ENCODE data around the gene UBAP1. TPM values are rescaled to one million over a fixed set of nuclear protein-coding genes. Genes with fewer than 3 reads are reported as not detected.
"Not testable (repeated sequence)": the region's sequence is repeated elsewhere in the genome, so short reads cannot be mapped to it uniquely, and the experiment has no call there.

Gene UBAP1
- total RNA-seq, 2 donors from 2014 or later = 41.2 to 44.8 TPM

DNA sequence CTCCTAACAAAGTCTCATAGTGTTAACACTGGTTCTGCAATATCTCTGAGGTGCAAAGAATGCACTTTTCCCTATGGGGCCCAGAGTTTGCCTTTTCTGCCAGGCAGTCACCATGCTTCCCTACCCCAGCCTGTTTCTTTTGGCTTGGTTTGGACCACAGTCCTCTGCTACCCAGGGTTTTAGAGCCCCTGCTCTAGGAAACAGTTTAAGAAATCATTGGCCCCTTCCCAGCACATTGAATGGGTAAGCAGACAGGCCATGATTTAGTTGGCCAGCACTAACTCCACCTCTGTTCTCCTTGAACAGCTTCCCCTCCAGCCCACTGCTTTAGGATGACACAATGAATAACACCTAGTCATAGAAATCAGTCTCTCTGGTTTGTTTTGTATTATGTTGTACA is 73.2 kb downstream of the UBAP1 start:
- Mint-ChIP-seq H3K36me3 (no peaks in the 10 kb centered on the region), H3K27ac (peak overlapping the region in 1 of 2 donors; percentile 54), H3K4me1 (ENCODE audit: low read depth in 2 of 2) (peaks cover 0 to 5% of the 10 kb centered on the region in 2 donors), H3K4me3 (no peak overlapping the region), H3K9me3 (no peaks in the 10 kb centered on the region), H3K27me3 (no peaks in the 10 kb centered on the region)
- DNase-seq (ENCODE audit: low spot score) (no peak), ATAC-seq (no peak)

DNA sequence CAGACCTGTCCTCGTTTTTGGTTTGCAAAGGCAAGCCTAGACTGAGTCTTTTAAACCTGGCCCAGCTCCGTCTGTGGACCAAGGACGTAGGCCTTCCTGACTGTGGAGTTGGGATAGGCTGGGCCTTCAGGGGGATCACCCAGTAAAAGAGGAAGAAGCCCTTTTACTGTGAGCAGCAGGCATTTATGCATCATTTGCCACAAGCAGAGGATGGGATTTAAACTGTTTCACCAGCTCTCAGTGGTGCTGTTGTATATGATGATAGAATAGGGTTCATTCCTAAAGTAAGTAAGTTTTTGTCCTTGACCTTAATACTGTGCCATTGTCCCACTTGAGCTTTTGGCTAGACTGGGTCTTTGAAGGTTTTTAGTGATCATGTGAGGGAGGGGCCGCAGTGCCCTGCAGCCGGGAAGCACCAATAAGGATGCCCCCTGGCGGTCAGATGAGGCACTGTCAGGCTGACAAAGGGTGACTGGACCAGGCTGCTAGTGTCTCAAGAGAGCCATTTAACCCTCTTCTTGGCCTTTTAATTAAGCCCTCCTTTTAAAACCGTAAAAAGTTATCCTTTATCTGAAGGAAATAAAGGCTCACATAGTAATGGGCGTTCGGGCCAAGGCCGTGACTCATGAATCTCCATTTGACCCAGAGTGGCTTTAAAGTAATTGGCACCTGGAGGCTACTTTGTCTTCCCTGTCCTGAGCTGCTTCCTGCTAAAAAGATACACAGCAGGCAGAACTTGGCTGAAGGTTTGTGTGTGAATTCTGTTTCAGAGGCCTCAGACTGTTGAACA is 74.0 kb downstream of the UBAP1 start:
- Mint-ChIP-seq H3K27ac (peak overlapping the region in 1 of 2 donors; percentile 74), H3K9me3 (no peaks in the 10 kb centered on the region)

GRCh38 chr9:34253460-34253837 is 74.6 kb downstream of the UBAP1 start:
- DNase-seq (ENCODE audit: low spot score) (no peak), ATAC-seq (no peak)
- H3K27me3 Mint-ChIP-seq = no peaks in the 10 kb centered on the region
- peak overlapping the region in 1 of 2 donors; percentile 74 for H3K27ac Mint-ChIP-seq
- no peaks in the 10 kb centered on the region for H3K36me3 Mint-ChIP-seq
- H3K9me3 Mint-ChIP-seq = no peaks in the 10 kb centered on the region
- peaks cover 0 to 5% of the 10 kb centered on the region in 2 donors for H3K4me1 Mint-ChIP-seq (ENCODE audit: low read depth in 2 of 2)
- no peak overlapping the region for H3K4me3 Mint-ChIP-seq

More for the DNA sequence above, 74.0 kb downstream of the UBAP1 start:
- ATAC-seq (peak; percentile 66 to 78), DNase-seq (ENCODE audit: low spot score) (peak; percentile 80)
- Mint-ChIP-seq H3K36me3 (no peaks in the 10 kb centered on the region), H3K4me3 (no peak overlapping the region), H3K4me1 (ENCODE audit: low read depth in 2 of 2) (peaks cover 0 to 5% of the 10 kb centered on the region in 2 donors), H3K27me3 (no peaks in the 10 kb centered on the region)

- peaks cover 0 to 5% of the 10 kb centered on the region in 2 donors for H3K4me1 Mint-ChIP-seq (ENCODE audit: low read depth in 2 of 2)
- H3K27me3 Mint-ChIP-seq = no peaks in the 10 kb centered on the region
- H3K27ac Mint-ChIP-seq = peak overlapping the region in 1 of 2 donors; percentile 74
- H3K4me3 Mint-ChIP-seq = no peak overlapping the region
- H3K9me3 Mint-ChIP-seq = no peaks in the 10 kb centered on the region
- DNase-seq (ENCODE audit: low spot score) (no peak), ATAC-seq (no peak)
- H3K36me3 Mint-ChIP-seq = no peaks in the 10 kb centered on the region
Observed at GRCh38 chr9:34254141-34254913, 75.5 kb downstream of the UBAP1 start.

GRCh38 chr9:34254966-34255825 is 76.4 kb downstream of the UBAP1 start:
- DNase-seq (ENCODE audit: low spot score) (no peak), ATAC-seq (no peak)
- H3K4me3 Mint-ChIP-seq = no peak overlapping the region
- H3K27me3 Mint-ChIP-seq = no peaks in the 10 kb centered on the region
- H3K27ac Mint-ChIP-seq = no peak overlapping the region
- H3K4me1 Mint-ChIP-seq (ENCODE audit: low read depth in 2 of 2) = peaks cover 0 to 5% of the 10 kb centered on the region in 2 donors
- H3K36me3 Mint-ChIP-seq = no peaks in the 10 kb centered on the region
- no peaks in the 10 kb centered on the region for H3K9me3 Mint-ChIP-seq

DNA sequence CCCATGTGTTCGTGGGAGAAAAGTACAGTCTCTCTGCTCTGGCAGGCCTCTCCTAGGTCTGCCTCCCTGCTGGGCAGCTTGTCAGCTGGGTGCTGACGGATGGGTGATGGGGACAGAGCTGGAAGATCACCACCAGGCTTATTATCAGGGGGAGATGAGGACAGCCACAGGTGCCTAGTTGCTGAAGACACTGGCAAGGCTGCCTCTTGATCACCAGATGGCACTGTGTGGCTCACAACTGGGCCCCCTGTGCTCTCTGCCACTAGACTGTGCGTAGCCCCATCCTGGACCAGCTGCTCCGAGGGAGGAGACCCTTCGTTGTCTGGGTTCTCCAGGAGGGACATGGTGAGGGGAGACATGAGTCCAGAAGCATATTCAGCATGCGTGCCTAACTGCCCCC is 77.3 kb downstream of the UBAP1 start:
- no peak for DNase-seq (ENCODE audit: low spot score)
- no peaks in the 10 kb centered on the region for H3K36me3 Mint-ChIP-seq
- no peak overlapping the region for H3K27ac Mint-ChIP-seq
- H3K27me3 Mint-ChIP-seq = no peaks in the 10 kb centered on the region
- H3K4me3 Mint-ChIP-seq = no peak overlapping the region
- no peak for ATAC-seq
- peaks cover 0 to 5% of the 10 kb centered on the region in 2 donors for H3K4me1 Mint-ChIP-seq (ENCODE audit: low read depth in 2 of 2)
- no peaks in the 10 kb centered on the region for H3K9me3 Mint-ChIP-seq

- Mint-ChIP-seq H3K4me1 (ENCODE audit: low read depth in 2 of 2) (peaks cover 0 to 5% of the 10 kb centered on the region in 2 donors), H3K36me3 (no peaks in the 10 kb centered on the region), H3K27ac (no peak overlapping the region), H3K27me3 (no peaks in the 10 kb centered on the region), H3K4me3 (no peak overlapping the region), H3K9me3 (no peaks in the 10 kb centered on the region)
- no peak for ATAC-seq
- no peak for DNase-seq (ENCODE audit: low spot score)
Observed at GRCh38 chr9:34256987-34257585, 78.2 kb downstream of the UBAP1 start.

- Mint-ChIP-seq H3K36me3 (no peaks in the 10 kb centered on the region), H3K27ac (no peak overlapping the region), H3K4me3 (no peak overlapping the region), H3K27me3 (no peaks in the 10 kb centered on the region), H3K4me1 (ENCODE audit: low read depth in 2 of 2) (peaks cover 0 to 3% of the 10 kb centered on the region in 2 donors), H3K9me3 (no peaks in the 10 kb centered on the region)
- no peak for DNase-seq (ENCODE audit: low spot score)
- ATAC-seq = no peak
Observed at GRCh38 chr9:34259315-34259714, 80.5 kb downstream of the UBAP1 start.

DNA sequence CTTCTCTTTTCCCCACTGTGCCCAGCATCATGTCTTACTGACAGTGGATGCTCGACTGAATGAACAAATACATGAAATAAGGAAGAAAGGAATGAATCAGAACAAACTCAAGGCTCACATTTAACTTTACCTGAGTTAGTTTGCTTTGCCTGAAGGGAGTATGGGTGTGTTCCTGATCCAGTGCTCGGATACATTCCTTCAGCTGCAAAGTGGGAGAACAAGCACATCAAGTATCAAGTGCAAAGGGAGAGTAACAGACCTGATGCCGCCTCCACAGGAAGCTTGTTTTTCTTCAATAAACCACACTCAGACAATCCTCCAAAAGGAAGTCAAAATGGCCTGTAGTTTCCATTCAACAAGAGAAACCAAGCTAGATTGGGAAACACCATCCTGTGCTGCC is 84.1 kb downstream of the UBAP1 start:
- no peak overlapping the region for H3K27ac Mint-ChIP-seq
- no peak for ATAC-seq
- no peaks in the 10 kb centered on the region for H3K9me3 Mint-ChIP-seq
- H3K4me1 Mint-ChIP-seq (ENCODE audit: low read depth in 2 of 2) = no peaks in the 10 kb centered on the region
- no peaks in the 10 kb centered on the region for H3K27me3 Mint-ChIP-seq
- no peak overlapping the region for H3K4me3 Mint-ChIP-seq
- H3K36me3 Mint-ChIP-seq = no peaks in the 10 kb centered on the region
- DNase-seq (ENCODE audit: low spot score) = no peak

DNA sequence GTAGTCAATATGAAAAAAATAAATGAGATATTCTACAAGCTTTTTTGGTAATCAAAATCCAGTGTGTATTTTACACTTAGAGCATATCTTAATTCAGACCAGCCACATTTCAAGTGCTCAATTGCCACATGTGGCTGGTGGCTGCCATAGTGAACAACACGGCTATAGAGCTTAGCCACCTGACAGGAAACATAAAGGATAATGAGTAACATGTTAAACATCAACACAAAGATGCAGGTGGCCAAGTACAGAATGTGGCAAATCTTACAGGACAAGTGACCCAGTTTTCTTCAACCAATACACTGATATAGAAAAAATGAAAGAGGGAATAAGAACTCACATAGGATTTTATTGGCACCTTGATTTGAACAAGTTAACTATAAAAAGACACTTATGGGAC is 88.8 kb downstream of the UBAP1 start:
- Mint-ChIP-seq H3K4me1 (ENCODE audit: low read depth in 2 of 2) (no peaks in the 10 kb centered on the region), H3K36me3 (no peaks in the 10 kb centered on the region), H3K4me3 (no peak overlapping the region), H3K27me3 (no peaks in the 10 kb centered on the region), H3K9me3 (no peaks in the 10 kb centered on the region), H3K27ac (no peak overlapping the region)
- ATAC-seq = no peak
- DNase-seq (ENCODE audit: low spot score) = no peak

DNA sequence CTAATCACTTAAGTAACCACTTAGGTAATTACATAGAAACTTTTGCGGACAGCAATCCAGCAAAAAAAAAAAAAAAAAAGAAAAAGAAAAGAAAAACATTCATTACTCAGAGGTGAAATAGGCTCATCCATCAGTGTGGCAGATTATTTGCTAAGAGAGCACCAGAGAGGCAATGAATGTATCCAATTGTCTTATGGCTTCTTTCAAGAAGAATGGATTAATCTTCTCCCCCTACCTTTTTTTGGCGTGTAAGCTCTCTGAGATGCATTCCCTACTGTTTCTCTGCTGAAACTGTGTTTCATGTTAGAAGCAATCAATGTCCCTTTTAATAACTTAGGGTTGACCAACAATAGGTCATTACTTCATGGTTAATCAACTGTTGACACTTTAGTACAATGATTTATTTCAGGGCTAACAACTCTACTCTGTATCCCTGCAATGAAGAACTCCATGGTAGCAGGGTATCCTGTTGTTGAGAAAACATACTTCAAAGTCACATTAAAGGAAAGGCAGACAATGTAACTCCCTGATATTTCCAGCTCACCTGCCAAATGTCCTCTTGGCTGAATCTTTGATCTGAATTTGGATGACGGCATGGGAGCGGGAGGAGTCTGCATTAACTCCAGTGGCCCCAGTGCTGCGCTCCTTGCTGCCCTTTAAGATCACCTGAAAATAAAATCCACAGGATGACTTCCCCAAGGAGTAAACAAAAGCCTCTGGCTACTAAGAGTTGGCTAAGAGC is 92.6 kb downstream of the UBAP1 start:
- H3K36me3 Mint-ChIP-seq = no peaks in the 10 kb centered on the region
- no peaks in the 10 kb centered on the region for H3K27me3 Mint-ChIP-seq
- no peak for ATAC-seq
- no peaks in the 10 kb centered on the region for H3K4me1 Mint-ChIP-seq (ENCODE audit: low read depth in 2 of 2)
- H3K27ac Mint-ChIP-seq = no peak overlapping the region
- no peaks in the 10 kb centered on the region for H3K9me3 Mint-ChIP-seq
- no peak for DNase-seq (ENCODE audit: low spot score)
- no peak overlapping the region for H3K4me3 Mint-ChIP-seq

DNA sequence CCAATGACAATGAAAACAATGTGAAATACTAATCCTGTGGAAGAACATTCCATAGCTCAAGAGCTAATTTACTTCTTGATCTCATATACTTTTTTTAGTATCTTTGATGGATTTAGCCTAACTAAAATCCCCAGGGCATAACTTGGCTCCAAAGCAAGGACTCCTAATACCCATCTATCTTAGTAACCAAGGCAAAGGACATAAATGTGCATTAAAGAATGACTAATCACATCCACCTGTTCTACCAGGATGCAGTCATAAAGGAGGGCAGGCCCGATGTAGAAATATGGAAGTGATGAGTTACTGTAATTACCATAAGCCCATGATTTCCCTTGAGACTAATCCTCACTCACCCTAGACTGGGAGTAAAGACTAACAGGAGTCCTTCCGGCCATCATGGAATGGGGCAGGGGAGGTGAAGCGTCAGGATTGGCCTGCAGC is 93.3 kb downstream of the UBAP1 start:
- Mint-ChIP-seq H3K4me3 (no peak overlapping the region), H3K9me3 (no peaks in the 10 kb centered on the region), H3K27me3 (no peaks in the 10 kb centered on the region), H3K4me1 (ENCODE audit: low read depth in 2 of 2) (peaks cover 0 to under 1% of the 10 kb centered on the region in 2 donors), H3K36me3 (no peaks in the 10 kb centered on the region), H3K27ac (no peak overlapping the region)
- no peak for ATAC-seq
- no peak for DNase-seq (ENCODE audit: low spot score)

- H3K4me3 Mint-ChIP-seq; H3K4me1 Mint-ChIP-seq (ENCODE audit: low read depth in 2 of 2); ATAC-seq; H3K36me3 Mint-ChIP-seq; H3K27me3 Mint-ChIP-seq; H3K9me3 Mint-ChIP-seq; DNase-seq (ENCODE audit: low spot score); H3K27ac Mint-ChIP-seq: not testable (repeated sequence)
Observed at GRCh38 chr9:34273588-34273987, 94.7 kb downstream of the UBAP1 start.

Measured in natural killer cell treated with Interleukin-12 subunit alpha and Interleukin-12 subunit beta and Interleukin-15 and Interleukin-18, amount 100 ng/mL, for 72 hours (primary cell).